Esophagus squamous epithelium (tissue), 4 donors: ENCODE data around the gene PPP1R9A.

Source experiments
- CTCF ChIP-seq, 6 experiments: fragments of 450-650 bp in 4 of 6; fragments of 200-600 bp in 2 of 6; sonication (generic) in 2 of 6; IDR thresholded peaks; one replicate each; pipeline ENCODE4 v1.5.1; 2016 to 2019; ENCODE audit warnings: antibody characterized with exemption in 6 of 6, mild to moderate bottlenecking in 4 of 6, moderate library complexity in 4 of 6
- POLR2A ChIP-seq, 4 donors: fragments of 450-650 bp; IDR thresholded peaks; one replicate each; pipeline ENCODE4 v1.6.1; 2017; ENCODE audit warnings: antibody characterized with exemption in 4 of 4, mild to moderate bottlenecking in 4 of 4, moderate library complexity in 3 of 4

DNA sequence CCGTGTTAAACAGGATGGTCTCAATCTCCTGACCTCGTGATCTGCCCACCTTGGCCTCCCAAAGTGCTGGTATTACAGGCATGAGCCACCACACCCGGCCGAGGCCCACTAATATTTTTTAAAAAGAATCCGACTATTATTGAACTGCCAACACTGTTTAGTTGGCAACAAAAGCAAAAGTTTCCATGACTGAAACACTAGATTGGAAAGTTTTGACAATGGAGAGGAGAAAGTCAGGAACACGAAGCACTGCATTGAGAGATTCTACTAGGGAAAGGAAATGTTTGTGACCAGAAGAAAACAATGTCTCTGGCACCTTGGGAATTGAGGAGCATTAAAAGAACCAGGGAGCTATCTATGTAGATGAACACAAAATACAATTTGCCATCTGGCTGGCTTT lies 13.7 kb upstream of the PPP1R9A start:
- TF ChIP-seq POLR2A (IDR thresholded peaks at IDR 0.05) (no peak), CTCF (IDR thresholded peaks at IDR 0.05) (no peak)
